Measurements from ENCODE around the gene CASK. TPM values are rescaled to one million over a fixed set of nuclear protein-coding genes. Genes with fewer than 3 reads are reported as not detected.
"Not testable (repeated sequence)": the region's sequence is repeated elsewhere in the genome, so short reads cannot be mapped to it uniquely, and the experiment has no call there.

CASK gene
- total RNA-seq, 2 donors from 2014 or later: 44.3 to 46.1 TPM

DNA sequence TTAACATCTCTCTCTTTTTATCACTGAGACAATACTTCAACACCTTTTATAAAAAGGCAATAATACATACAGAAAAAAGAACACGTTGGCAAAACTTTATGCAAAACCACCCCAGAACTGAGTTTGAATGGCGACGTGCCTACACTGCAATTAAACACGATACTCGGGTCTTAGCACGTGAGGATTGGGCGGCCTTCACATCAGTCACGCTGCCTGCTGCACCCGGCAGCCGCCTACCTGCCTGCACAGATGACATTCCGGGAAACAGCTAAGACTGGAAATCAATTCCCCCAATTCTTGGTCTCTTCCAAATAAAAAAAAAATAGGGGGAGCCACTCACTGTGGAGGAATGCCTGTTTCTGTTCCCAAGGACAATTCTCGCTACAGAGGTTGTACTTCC is 408.0 kb downstream of the CASK start:
- no peak for ATAC-seq (ENCODE audit: insufficient number of reproducible peaks, low FRiP score, low read depth)
- TF ChIP-seq, protein P1, sequence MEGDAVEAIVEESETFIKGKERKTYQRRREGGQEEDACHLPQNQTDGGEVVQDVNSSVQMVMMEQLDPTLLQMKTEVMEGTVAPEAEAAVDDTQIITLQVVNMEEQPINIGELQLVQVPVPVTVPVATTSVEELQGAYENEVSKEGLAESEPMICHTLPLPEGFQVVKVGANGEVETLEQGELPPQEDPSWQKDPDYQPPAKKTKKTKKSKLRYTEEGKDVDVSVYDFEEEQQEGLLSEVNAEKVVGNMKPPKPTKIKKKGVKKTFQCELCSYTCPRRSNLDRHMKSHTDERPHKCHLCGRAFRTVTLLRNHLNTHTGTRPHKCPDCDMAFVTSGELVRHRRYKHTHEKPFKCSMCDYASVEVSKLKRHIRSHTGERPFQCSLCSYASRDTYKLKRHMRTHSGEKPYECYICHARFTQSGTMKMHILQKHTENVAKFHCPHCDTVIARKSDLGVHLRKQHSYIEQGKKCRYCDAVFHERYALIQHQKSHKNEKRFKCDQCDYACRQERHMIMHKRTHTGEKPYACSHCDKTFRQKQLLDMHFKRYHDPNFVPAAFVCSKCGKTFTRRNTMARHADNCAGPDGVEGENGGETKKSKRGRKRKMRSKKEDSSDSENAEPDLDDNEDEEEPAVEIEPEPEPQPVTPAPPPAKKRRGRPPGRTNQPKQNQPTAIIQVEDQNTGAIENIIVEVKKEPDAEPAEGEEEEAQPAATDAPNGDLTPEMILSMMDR (IDR thresholded peaks at IDR 0.05): no peak
- no peaks in the 10 kb centered on the region for H3K27me3 ChIP-seq (replicated peaks; ENCODE audit: insufficient read depth)

DNA sequence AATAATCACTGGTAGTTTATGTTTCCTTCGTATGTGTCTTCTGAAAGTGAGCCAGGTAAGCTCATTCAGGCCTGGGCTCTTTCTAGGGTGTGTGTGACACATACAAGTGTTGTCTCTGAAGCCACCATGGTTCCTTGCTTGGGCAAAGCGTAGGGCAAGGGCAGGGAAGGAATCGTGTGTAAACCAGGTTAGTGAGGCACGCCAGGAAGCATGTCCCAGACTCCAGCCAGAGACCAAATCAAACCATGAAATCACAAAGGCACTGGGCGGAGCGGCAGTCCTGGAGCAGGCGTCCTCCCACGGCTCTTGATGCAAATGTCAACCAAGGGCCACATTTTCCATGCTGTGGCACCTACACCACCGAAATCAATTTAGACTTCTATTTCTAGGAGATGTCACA is 409.2 kb downstream of the CASK start:
- H3K4me1 ChIP-seq (ENCODE audit: control insufficient read depth in 1 of 2, low read depth in 2 of 2): peaks cover 0 to 14% of the 10 kb centered on the region in 2 donors
- H3K36me3 ChIP-seq: no peaks in the 10 kb centered on the region
- no peak overlapping the region for H3K4me3 ChIP-seq
- H3K27me3 ChIP-seq (replicated peaks; ENCODE audit: insufficient read depth): no peaks in the 10 kb centered on the region
- no peaks in the 10 kb centered on the region for H3K9me3 ChIP-seq
- H3K27ac ChIP-seq: peak overlapping the region in 1 of 2 donors; percentile 26
- DNase-seq (ENCODE audit: low spot score) (no peak), ATAC-seq (ENCODE audit: insufficient number of reproducible peaks, low FRiP score, low read depth) (no peak)
- TF ChIP-seq, protein P1 (IDR thresholded peaks at IDR 0.05): no peak

More for the DNA sequence above, 408.0 kb downstream of the CASK start:
- no peak overlapping the region for H3K27ac ChIP-seq
- peaks cover 0 to 14% of the 10 kb centered on the region in 2 donors for H3K4me1 ChIP-seq (ENCODE audit: control insufficient read depth in 1 of 2, low read depth in 2 of 2)
- no peaks in the 10 kb centered on the region for H3K9me3 ChIP-seq
- H3K36me3 ChIP-seq: no peaks in the 10 kb centered on the region
- H3K4me3 ChIP-seq: no peak overlapping the region
- DNase-seq (ENCODE audit: low spot score): no peak

DNA sequence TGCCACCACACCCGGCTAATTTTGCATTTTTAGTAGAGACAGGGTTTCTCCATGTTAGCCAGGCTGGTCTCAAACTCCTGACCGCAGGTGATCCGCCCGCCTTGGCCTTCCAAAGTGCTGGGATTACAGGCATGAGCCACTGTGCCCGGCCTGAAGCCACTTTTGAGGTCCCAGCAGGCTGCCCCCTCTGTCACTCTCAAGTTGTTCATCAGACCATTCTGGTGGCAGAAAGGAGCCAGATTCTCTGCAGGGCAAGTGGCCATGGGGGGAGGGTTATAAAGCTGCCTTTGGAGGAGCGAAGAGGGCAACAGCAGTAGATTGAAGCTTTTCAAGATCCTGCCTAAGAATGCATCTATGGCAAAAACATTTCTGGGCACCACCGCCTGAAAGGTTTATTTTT is 410.5 kb downstream of the CASK start:
- not testable (repeated sequence) for H3K36me3 ChIP-seq; H3K27me3 ChIP-seq (replicated peaks; ENCODE audit: insufficient read depth); H3K4me3 ChIP-seq; H3K9me3 ChIP-seq; H3K27ac ChIP-seq; ATAC-seq (ENCODE audit: insufficient number of reproducible peaks, low FRiP score, low read depth); DNase-seq (ENCODE audit: low spot score)
- peaks cover 0 to 14% of the 10 kb centered on the region in 2 donors for H3K4me1 ChIP-seq (ENCODE audit: control insufficient read depth in 1 of 2, low read depth in 2 of 2)

GRCh38 chrX:41512394-41512793 is 411.0 kb downstream of the CASK start:
- DNase-seq (ENCODE audit: low spot score) (no peak), ATAC-seq (ENCODE audit: insufficient number of reproducible peaks, low FRiP score, low read depth) (no peak)
- peaks cover 0 to 14% of the 10 kb centered on the region in 2 donors for H3K4me1 ChIP-seq (ENCODE audit: control insufficient read depth in 1 of 2, low read depth in 2 of 2)
- H3K27me3 ChIP-seq (replicated peaks; ENCODE audit: insufficient read depth): no peaks in the 10 kb centered on the region
- TF ChIP-seq, protein P1 (IDR thresholded peaks at IDR 0.05): no peak
- H3K36me3 ChIP-seq: no peaks in the 10 kb centered on the region
- no peak overlapping the region for H3K4me3 ChIP-seq
- H3K9me3 ChIP-seq: no peaks in the 10 kb centered on the region
- no peak overlapping the region for H3K27ac ChIP-seq

GRCh38 chrX:41507919-41508318 is 415.4 kb downstream of the CASK start:
- TF ChIP-seq, protein P1 (IDR thresholded peaks at IDR 0.05): no peak
- no peak for DNase-seq (ENCODE audit: low spot score)

GRCh38 chrX:41502004-41502403 is 421.4 kb downstream of the CASK start:
- Histone ChIP-seq H3K27ac (no peak overlapping the region), H3K4me1 (ENCODE audit: control insufficient read depth in 1 of 2, low read depth in 2 of 2) (no peaks in the 10 kb centered on the region), H3K36me3 (no peaks in the 10 kb centered on the region), H3K9me3 (no peaks in the 10 kb centered on the region), H3K27me3 (replicated peaks; ENCODE audit: insufficient read depth) (no peaks in the 10 kb centered on the region), H3K4me3 (no peak overlapping the region)
- DNase-seq (ENCODE audit: low spot score): no peak
- TF ChIP-seq, protein P1 (IDR thresholded peaks at IDR 0.05): no peak
- ATAC-seq (ENCODE audit: insufficient number of reproducible peaks, low FRiP score, low read depth): no peak

More at GRCh38 chrX:41507919-41508318, 415.4 kb downstream of the CASK start:
- no peak overlapping the region for H3K27ac ChIP-seq
- no peak for ATAC-seq (ENCODE audit: insufficient number of reproducible peaks, low FRiP score, low read depth)
- no peak overlapping the region for H3K4me3 ChIP-seq
- no peaks in the 10 kb centered on the region for H3K27me3 ChIP-seq (replicated peaks; ENCODE audit: insufficient read depth)
- H3K36me3 ChIP-seq: no peaks in the 10 kb centered on the region
- H3K9me3 ChIP-seq: no peaks in the 10 kb centered on the region
- H3K4me1 ChIP-seq (ENCODE audit: control insufficient read depth in 1 of 2, low read depth in 2 of 2): no peaks in the 10 kb centered on the region

Measured in thoracic aorta (tissue), 2 donors.